HPDE6-E6E7 (cell line): ENCODE measurements around the gene DTX3L.
"Not testable (repeated sequence)": the region's sequence is repeated elsewhere in the genome, so short reads cannot be mapped to it uniquely, and the experiment has no call there.

Experiments used
- DNase-seq: peaks from one replicate; pipeline ENCODE4 v3.0.0; 2011; ENCODE audit warnings: missing footprints; ENCODE audit errors: extremely low spot score

Gene DTX3L

DNA sequence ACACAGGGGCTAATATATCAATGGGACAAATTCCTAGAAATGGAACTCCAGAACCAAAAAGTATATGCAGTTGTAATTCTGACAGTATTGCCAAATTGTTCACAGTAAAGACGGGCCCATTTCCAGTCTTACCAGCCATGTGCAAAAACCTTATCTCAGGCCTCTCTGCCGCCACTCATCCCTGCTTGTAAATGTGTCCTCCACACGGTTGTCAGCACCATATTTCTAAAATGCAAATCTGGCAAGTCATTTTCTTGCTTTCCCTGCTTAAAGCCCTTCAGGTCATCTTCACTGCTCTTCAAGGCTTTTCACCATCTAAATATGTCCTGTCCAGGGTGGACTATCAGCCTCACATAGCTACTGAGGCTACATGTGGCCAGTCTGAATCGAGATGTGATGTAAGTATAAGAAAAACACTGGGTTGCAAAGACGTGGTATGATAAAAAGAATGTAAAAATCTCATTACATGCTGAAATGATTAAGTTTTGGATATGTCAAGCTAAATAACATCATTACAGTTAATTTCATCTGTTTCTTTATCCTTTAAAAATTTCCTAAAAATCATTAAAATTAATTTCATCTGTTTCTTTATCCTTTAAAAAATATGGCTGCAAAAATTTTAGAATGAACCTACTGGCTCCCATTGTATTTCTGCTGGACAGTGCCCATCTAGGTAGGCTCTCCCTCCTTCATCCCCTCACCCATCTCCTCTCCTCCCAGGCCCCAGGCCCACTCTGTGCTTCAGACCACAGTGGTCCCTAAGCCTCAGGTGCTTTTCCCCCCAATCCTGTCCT is 1.0 kb upstream of the DTX3L start:
- DNase-seq, result no peak

DNA sequence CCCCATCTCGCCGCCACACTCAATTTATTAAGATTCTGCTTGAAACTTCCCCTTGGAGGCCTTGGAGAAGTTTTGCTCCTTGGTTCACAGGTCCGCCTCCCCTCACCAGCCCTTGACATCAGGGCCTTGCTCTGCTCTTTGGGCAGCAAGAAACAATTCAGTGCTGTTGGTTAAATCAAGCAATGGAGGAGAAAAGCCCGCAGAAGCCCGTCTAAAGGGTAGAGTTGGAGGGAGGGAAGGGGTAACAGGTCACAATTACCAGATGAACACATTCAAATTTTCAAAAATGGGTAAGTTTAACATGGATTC is 467 bp upstream of the DTX3L start:
- no peak for DNase-seq

DNA sequence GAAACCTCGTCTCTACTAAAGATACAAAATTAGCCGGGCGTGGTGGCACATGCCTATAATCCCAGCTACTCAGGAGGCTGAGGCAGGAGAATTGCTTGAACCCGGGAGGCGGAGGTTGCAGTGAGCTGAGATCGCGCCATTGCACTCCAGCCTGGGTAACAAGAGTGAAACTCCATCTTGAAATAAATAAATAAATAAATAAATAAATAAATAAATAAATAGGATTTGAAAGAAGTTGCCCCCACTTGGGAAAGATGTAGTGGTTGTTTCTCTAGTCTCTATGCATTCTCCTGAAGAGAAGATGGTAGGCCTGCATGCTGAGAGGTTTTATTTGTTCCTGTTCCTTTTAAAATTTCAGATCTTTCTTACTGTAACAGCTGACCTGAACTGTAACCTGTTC is 4.0 kb downstream of the DTX3L start:
- not testable (repeated sequence) for DNase-seq

DNA sequence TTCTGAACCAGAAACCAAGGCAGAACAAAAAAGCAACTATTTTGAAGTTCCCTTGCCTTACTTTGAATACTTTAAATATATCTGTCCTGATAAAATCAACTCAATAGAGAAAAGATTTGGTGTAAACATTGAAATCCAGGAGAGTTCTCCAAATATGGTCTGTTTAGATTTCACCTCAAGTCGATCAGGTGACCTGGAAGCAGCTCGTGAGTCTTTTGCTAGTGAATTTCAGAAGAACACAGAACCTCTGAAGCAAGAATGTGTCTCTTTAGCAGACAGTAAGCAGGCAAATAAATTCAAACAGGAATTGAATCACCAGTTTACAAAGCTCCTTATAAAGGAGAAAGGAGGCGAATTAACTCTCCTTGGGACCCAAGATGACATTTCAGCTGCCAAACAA is 4.6 kb downstream of the DTX3L start:
- no peak for DNase-seq

DNA sequence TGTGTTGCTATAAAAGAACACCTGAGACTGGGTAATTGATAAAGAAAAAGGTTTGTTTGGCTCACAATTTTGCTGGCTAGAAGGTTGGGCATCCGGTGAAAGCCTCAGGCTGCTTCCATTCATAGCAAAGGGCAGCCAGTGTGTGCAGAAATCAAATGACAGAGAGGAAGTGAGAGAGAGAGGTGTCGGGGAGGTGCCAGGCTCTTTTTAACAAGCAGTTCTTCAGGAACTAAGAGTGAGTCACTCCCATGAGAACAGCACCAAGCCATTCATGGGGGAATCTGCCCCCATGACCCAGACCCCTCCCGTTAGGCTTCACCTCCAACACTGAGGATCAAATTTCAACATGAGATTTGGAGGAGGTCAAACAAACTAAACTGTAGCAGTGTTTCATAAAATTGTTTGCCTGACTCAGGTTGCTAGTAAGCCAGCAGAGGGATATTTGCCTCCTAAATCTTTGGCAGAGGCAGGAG is 8.8 kb downstream of the DTX3L start:
- DNase-seq, result no peak

DNA sequence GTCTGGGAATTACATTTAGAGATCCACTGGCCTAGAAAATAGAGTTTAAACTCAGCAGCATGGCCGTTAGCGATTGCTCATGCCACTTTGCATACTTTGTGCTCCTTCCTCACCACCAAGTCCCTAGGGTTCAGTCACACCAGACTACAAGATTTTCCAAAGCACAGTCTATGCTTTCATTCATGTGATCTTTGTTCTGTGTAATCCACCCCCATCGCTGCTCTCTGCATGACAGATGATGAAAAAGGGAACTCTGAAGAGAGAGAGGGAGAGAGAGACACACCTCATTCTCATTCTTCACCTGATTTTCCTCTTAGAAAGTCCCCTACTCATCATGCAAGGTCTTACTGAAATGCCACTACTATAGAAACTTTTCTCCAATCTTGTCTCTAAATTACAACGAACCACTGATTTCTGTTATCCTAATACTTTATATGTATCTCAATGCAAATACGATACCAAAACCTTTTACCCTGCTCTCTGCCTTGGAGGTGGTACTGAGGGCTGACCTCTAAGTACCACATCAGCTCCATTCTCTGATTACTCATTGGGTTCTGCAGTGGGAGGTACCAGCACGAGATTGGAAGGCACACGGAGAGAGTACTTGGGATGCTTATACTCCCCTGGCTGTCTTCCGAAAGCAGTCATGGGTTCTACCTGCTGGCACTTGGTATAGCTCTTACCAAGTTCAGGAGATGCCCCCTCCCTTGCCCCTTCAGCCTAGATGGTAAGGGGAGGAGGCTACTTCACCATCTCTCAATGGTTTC is 12.2 kb downstream of the DTX3L start:
- DNase-seq, result no peak

DNA sequence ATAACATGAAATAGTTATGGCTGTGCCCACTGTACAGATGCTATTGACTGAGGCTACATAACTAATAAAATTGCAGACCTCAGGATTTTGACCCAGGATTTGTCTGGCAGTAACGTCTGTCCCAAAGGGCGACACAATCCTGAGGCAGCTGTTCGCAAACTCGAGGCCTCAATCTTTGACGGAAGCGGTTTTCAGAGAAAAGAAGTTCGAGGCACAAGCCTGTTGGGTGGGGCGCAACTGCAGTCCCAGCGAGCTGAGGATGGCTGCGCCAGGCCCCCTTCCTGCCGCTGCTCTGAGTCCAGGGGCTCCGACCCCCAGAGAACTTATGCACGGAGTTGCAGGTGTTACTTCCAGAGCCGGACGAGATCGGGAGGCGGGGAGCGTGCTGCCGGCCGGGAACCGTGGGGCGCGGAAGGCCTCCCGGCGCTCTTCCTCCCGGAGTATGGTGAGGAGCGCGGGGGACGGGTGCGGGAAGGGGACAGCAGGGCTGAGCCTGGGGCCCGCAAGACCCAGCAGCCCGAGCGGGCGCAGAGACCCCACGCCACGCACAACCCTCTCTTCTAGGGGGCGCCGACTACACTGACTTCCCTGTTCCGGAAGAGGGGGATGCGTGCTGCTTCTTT is 13.4 kb downstream of the DTX3L start, which contains the start of gene PARP15:
Gene PARP15 (plus strand): TSS at position 242 of the 623 bp plus-strand sequence. CDS start 18 bp downstream, at position 260.
- no peak for DNase-seq

DNA sequence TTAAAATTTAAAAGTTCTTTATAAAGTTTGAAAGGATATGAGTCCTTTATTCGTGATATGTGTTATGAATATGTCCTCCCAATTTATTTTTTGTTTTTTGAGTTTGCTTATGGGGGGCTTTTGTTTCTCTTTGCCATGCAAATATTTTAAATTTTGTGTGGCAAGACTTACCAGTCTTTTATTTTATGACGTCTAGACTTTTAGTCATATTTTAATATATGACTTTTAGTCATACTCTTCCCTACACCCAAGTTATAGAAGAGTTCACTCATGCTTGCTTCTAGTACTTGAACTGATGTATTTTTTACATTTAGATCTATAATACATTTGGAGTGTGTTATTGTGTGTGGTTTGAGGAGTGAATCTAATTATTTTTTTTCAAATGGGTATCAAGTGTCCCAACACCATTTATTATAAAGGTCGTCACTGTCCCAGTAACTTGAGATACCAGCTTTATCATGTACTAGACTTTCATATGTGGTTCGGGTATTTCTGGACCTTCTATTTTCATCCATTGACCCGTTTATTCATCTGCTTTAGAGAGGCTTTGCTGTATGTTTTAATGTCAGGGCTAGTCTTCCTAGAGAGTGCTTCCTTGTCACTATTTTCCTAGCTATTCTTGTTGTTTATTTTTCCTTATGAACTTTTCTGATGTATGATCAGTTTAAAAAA is 14.1 kb downstream of the DTX3L start:
- DNase-seq, result no peak

DNA sequence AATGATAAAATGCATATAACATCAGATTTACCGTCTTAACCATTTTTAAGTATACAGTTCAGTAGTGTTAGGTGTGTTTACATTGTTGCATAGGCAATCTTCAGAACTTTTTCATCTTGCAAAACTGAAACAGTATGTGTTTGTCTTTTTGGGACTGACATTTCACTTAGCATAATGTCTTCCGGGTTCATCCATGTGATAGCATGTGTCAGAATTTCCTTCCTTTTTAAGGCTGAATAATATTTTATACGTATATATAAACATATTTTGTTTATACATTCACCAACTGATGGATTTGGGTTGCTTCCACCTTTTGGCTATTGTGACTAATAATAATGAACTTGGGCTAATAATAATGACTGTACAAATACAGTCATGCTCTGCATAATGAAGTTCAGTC is 16.3 kb downstream of the DTX3L start:
- DNase-seq, result no peak

DNA sequence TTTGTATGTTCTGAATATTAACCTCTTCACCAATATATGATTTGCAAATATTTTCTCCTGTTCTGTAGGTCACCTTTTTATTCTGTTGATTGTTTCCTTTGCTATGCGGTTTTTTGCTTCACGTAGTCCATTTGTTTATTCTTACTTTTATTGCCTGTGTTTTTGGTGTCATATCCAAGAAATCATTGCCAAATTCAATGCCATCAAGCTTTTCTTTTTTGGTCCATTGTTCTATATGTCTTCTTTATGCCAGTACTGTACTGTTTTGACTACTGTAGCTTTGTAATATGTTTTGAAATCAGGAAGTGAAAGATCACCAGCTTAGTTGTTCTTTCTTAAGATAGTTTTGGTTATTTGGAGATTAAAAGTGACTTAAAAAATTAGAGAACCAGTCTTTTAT is 17.5 kb downstream of the DTX3L start:
- DNase-seq, result no peak

DNA sequence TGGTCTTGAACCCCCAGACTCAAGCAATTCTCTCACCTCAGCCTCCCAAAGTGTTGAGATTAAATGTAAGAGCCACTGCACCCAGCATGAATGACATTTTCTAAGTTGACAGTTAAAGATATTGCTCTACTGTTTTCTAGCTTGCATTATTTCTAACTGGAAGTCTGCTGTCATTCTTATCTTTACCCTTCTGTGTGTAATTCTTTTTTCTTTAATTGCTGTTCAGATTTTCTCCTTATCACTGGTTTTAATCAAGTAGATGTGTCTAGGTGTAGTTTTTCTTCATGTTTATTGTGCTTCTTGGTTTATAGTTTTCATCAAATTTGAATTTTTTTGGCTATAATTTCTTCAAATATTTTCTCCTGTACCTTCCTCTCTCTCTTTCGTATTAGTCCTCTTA is 18.3 kb downstream of the DTX3L start:
- no peak for DNase-seq

DNA sequence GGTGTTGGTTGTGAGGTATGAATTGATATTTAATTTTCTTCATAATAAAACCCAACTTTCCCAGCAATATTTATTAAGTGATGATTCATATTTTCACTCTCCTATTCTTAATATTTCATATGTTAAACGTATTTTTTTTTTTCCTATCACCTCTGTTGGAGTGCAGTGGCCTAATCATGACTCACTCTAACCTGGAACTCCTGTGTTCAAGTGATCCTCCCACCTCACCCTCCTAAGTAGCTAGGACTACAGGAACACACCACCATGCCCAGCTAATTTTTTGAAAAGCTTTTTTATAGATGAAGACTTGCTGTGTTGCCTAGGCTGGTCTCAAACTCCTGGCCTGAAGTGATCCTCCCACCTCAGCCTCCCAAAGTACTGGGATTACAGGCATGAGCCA is 22.0 kb downstream of the DTX3L start:
- no peak for DNase-seq

DNA sequence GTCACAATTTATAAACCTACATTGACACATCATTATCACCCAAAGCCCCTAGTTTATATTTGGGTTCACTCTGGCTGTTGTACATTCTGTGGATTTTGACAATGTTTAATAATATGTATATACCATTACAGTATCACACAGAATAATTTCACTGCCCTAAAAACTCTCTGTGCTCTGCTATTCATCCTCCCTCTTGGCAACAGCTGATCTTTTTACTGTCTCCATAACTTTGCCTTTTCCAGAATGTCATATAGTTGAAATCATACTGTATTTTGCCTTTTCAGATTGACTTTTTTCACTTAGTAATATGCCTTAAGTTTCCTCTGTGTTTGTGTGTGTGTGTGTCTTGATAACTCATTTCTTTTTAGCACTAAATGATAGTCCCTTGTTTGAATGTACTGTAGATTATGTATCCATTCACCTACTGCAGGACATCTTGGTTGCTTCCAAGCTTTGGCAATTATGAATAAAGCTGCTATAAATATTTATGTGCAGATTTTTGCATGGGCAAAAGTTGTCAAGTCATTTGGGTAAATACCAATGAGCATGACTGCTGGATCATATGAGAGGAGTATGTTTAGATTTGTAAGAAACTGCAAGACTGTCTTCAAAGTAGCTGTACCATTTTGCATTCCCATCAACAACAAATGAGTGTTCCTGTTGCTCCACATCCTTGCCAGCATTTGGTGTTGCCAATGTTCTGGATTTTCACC is 22.8 kb downstream of the DTX3L start:
- DNase-seq, result no peak

DNA sequence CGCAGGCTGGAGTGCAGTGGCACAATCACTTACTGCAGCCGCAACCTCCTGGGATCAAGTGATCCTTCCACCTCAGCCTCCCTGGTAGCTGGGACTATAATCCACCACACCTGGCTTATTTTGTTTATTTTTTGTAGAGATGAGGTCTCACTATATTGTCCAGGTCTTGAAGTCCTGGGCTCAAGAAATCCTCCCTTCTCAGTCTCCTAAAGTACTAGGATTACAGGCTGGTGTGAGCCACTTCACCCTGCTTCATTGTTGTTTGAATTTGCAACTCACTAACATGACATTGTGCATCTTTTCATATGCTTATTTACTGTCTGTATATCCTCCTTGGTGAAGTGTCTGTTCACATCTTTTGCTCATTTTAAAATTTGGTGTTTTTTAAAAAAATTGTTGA is 23.4 kb downstream of the DTX3L start:
- no peak for DNase-seq

DNA sequence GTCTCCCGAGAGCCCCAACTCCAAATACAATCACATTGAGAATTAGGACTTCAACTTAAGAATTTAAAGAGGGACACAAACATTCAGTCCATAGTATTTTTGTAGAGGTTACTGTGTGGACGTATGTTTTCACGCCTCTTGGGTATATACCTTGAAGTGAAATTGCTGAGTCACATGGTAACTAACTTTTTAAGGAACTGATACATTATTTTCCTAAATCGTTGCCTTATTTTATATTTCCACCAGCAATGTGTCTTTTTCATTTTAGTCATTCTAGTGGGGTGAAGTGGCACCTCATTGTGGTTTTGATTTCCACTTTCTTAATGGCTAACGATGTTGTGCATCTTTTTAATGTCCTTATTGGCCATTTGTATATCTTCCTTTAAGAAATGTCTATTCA is 25.2 kb downstream of the DTX3L start:
- DNase-seq, result no peak

DNA sequence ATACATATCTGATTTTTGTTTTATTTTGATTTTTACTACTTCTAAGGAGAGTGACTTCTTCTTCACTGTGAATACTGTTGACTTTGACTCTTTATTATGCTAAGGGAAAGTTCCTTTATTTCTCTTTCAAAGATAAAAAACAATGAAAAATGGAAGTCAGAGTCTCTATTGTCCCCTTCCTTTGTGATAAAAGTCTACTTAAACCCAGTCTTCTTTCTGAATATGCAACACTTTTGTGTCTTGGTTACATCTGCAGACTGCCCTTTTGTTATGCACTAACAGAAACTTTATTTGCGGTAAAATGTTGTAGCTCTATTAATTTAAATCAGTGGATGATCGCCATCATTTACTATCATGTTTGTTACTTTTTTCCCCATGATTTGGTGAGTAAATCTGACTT is 26.5 kb downstream of the DTX3L start:
- no peak for DNase-seq

DNA sequence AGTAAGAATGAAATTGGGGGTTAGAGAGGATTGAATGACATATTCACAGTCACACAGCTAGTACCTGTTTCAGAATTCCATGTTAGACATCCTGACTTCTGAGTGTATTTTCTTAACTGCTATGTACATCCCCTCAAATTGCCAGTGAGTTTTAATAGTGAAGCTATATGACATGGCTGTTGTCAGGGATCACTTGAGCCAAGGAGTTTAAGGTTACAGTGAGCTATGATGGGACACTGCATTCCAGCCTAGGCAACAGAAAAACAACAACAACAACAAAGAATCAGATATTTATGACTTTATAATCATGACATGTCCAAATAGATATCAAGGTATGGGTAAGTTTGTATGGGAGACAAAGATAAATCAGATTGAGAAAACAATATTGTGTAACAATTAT is 29.9 kb downstream of the DTX3L start:
- no peak for DNase-seq

DNA sequence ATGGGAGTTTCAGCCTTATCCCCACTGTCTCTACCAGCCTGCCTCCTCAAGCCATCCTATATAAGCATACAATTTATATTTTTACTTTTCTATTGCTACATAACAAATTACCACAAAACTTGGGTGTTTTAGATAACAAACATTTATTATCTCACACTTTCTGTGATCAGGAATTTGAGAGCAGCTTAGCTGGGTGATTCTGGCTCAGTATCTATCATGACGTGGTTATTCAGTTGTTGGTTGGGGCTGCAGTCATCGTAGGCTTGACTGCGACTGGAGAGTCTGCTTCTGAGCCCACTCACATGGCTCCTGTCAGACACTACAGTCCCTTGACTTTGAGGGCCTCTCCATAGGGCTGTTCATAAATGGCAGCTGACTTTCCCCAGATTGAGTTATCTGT is 34.0 kb downstream of the DTX3L start:
- no peak for DNase-seq

DNA sequence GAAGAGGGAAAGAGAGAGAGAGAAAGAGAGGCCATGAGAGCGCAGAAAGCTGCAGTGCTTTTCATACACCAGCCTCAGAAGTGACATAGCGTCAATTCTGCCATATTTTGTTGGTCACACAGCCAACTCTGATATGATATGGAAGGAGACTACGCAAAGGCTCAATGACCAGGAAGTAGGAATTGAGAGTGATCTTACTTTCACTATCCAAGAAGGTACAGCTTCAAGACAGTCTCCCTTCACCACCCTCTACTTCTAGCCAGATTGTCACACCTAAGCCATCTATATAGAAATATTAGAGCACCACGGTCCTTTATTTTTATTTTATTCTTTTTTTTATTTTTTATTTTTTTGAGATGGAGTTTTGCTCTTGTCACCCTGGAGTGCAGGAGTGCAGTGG is 34.4 kb downstream of the DTX3L start:
- no peak for DNase-seq

DNA sequence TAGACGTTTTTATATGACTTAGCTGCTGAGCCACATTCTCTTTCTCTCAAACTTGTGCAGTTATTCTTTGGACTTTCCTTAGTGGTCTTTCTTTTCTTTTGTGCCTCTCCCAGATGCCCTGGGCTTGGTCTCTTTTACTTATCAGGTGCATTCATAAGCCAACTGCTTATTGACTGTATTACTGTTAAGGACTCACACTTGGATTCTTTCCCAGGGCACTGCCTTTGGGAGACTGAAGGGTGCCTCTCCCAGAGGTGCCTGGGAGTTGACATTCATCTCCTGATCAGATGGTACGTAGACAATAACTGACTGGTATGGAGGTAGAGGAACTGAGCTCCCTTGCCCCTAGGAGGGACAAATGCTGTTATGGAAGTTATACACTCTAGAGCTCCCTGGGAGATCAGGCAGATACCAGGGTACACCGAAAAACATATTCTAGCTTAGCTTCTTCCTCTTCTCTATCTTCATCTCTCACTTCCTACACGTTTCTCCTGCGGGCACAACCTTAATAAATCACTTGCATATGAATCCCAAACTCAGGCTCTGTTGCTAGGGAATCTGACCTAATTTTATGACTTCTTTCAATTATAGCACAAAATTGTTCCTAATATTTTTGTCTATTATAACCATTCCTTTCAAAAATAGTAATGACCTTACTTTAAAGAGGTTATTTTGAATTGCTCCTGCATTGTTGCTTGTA is 38.0 kb downstream of the DTX3L start:
- DNase-seq, result no peak

DNA sequence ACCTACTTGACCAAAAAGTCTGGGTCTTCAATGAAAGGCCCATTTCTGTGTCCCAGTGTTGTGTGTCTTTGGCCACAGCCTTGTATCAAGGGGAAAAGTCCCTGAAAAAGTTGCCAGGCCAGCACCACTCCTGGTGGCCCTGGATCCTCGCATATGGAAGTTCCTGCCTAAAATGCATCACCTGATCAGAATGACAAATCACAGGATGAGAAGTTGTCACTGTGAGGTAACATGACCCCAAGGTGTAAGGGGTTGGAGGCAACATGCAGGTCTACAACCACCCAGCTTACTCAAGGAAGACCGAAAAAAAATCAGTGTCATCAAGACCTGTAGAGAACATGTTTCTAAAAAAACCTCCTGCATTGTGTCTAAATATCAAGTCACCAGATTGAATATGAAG is 38.9 kb downstream of the DTX3L start:
- no peak for DNase-seq
